Ovary (tissue), 9 donors: ENCODE results near the gene PTGES3L. TPM values are rescaled to one million over a fixed set of nuclear protein-coding genes. Genes with fewer than 3 reads are reported as not detected.

Source experiments
- polyA plus RNA-seq, 2 donors: library from polyadenylated mRNA; stranded (reverse); fragments of 200-250 nt in 1 of 2; fragments of 350-450 nt in 1 of 2; fragmentation: Illumina TruSeq in 1 of 2; extraction: RNeasy Lipid Tissue Mini Kit (QIAGEN cat#74804) in 1 of 2; gene quantifications; one replicate each; pipeline ENCODE4 v1.2.3, GENCODE V29; 2013 to 2014
- small RNA-seq: library from RNA; depleted of rRNA; stranded (forward); fragments of <200 nt; gene quantifications from one replicate; pipeline ENCODE3, GENCODE V24; 2016
- total RNA-seq, 7 donors: library from RNA; depleted of rRNA in 2 of 7; stranded (reverse); fragments of >200 nt in 2 of 7; fragmentation: NEBNext Ultra II Directional in 3 of 7; extraction: Animal tissue kit (Norgen Biotek cat#: 25700) in 3 of 7; gene quantifications; one replicate each; pipeline versions ENCODE4 v1.1.0 to v1.2.4, GENCODE V29; 2016 to 2023
- donor health status: DM: no; HTN: no; CAD: no; lungs with moderate emphysema.
- donor health status: DM: no; HTN: no; CAD: no.
- donor health status: Bipolar disorder and iron deficiency.
- donor health status: DM: yes; HTN: yes; CAD: no.
- donor health status: DM: no; HTN: no; CAD: no.
- donor health status: DM: yes; HTN: yes; CAD: no.

PTGES3L gene
- total and polyA plus RNA-seq, 9 donors, result 0.45 to 2.6 (median 0.66) TPM; not detected in 1

Small RNAs within 50 kb of the gene (small RNA-seq; reads per million reads assigned to genes)
- gene AARSD1 (not detected), gene RF00561 (not detected)

Other genes with a start within 250 kb of the PTGES3L start
- gene EZH1, start 235.0 kb downstream of the PTGES3L start, total RNA-seq, result 10 to 100 TPM; 32.9 to 83.4 (median 67.8) TPM
- gene EZH1, start 235.0 kb downstream of the PTGES3L start, polyA plus RNA-seq, result 10 to 100 TPM; 45.1 to 95.2 TPM
- 10 to 100 TPM in 6 of 7 donors, 1 to 10 TPM in 1; 4.4 to 53.7 (median 19.6) TPM for gene RAMP2, start 218.9 kb downstream of the PTGES3L start, total RNA-seq
- gene RAMP2, start 218.9 kb downstream of the PTGES3L start, polyA plus RNA-seq, result 10 to 100 TPM; 39.6 to 98.5 TPM
- gene VPS25, start 206.6 kb downstream of the PTGES3L start, total RNA-seq, result 10 to 100 TPM; 33.7 to 49.1 (median 35.8) TPM
- 10 to 100 TPM; 49.0 to 56.5 TPM for gene VPS25, start 206.6 kb downstream of the PTGES3L start, polyA plus RNA-seq
- gene WNK4, start 199.5 kb downstream of the PTGES3L start, total RNA-seq, result 10 to 100 TPM in 1 of 7 donors, 1 to 10 TPM in 6; 1.5 to 11.9 (median 3.4) TPM
- gene WNK4, start 199.5 kb downstream of the PTGES3L start, polyA plus RNA-seq, result 1 to 10 TPM; 1.1 to 1.5 TPM
- gene COA3, start 181.4 kb downstream of the PTGES3L start, total RNA-seq, result 10 to 100 TPM; 49.1 to 78.2 (median 62.9) TPM
- gene COA3, start 181.4 kb downstream of the PTGES3L start, polyA plus RNA-seq, result 10 to 100 TPM; 77.6 to 80.0 TPM
- gene CNTD1, start 181.2 kb downstream of the PTGES3L start, total RNA-seq, result under 1 TPM in 5 of 7 donors, not detected in 2; 0.30 to 0.79 (median 0.33) TPM
- gene CNTD1, start 181.2 kb downstream of the PTGES3L start, polyA plus RNA-seq, result under 1 TPM; 0.22 to 0.36 TPM
- 10 to 100 TPM; 47.5 to 75.3 (median 54.6) TPM for gene BECN1, start 155.8 kb downstream of the PTGES3L start, total RNA-seq
- gene BECN1, start 155.8 kb downstream of the PTGES3L start, polyA plus RNA-seq, result 10 to 100 TPM; 47.2 to 67.5 TPM
- gene PSME3, start 146.7 kb downstream of the PTGES3L start, total RNA-seq, result 10 to 100 TPM; 28.6 to 85.8 (median 61.9) TPM
- 100 to 1,000 TPM in 1 of 2 donors, 10 to 100 TPM in 1; 31.7 to 118 TPM for gene PSME3, start 146.7 kb downstream of the PTGES3L start, polyA plus RNA-seq
- gene AOC2, start 135.5 kb downstream of the PTGES3L start, total RNA-seq, result 1 to 10 TPM in 6 of 7 donors, under 1 TPM in 1; 0.72 to 1.9 (median 1.3) TPM
- gene AOC2, start 135.5 kb downstream of the PTGES3L start, polyA plus RNA-seq, result 1 to 10 TPM in 1 of 2 donors, under 1 TPM in 1; 0.40 to 6.3 TPM
- gene AOC3, start 128.9 kb downstream of the PTGES3L start, total RNA-seq, result 100 to 1,000 TPM in 1 of 7 donors, 10 to 100 TPM in 3, 1 to 10 TPM in 2, under 1 TPM in 1; 0.72 to 112 (median 12.4) TPM
- 100 to 1,000 TPM in 1 of 2 donors, 10 to 100 TPM in 1; 22.5 to 197 TPM for gene AOC3, start 128.9 kb downstream of the PTGES3L start, polyA plus RNA-seq
- gene G6PC1, start 79.3 kb downstream of the PTGES3L start, total RNA-seq, result 1 to 10 TPM in 1 of 7 donors, under 1 TPM in 1, not detected in 5; 0.69 to 1.7 TPM
- gene G6PC1, start 79.3 kb downstream of the PTGES3L start, polyA plus RNA-seq, result not detected
- gene AARSD1, start 15.6 kb downstream of the PTGES3L start, total RNA-seq, result 10 to 100 TPM; 17.8 to 51.4 (median 40.6) TPM
- 10 to 100 TPM; 49.7 to 50.1 TPM for gene AARSD1, start 15.6 kb downstream of the PTGES3L start, polyA plus RNA-seq
- gene RUNDC1, start 485 bp upstream of the PTGES3L start, total RNA-seq, result 10 to 100 TPM in 5 of 7 donors, 1 to 10 TPM in 2; 8.2 to 19.4 (median 13.3) TPM
- gene RUNDC1, start 485 bp upstream of the PTGES3L start, polyA plus RNA-seq, result 10 to 100 TPM in 1 of 2 donors, 1 to 10 TPM in 1; 6.1 to 12.1 TPM
- gene RPL27, start 18.3 kb upstream of the PTGES3L start, total RNA-seq, result 1,000 to 10,000 TPM; 1,130 to 2,473 (median 1,529) TPM
- 1,000 to 10,000 TPM; 3,204 to 5,312 TPM for gene RPL27, start 18.3 kb upstream of the PTGES3L start, polyA plus RNA-seq
- 10 to 100 TPM; 26.3 to 38.3 (median 29.7) TPM for gene IFI35, start 26.7 kb upstream of the PTGES3L start, total RNA-seq
- gene IFI35, start 26.7 kb upstream of the PTGES3L start, polyA plus RNA-seq, result 10 to 100 TPM; 13.0 to 39.7 TPM
- 100 to 1,000 TPM; 121 to 421 (median 356) TPM for gene VAT1, start 42.3 kb upstream of the PTGES3L start, total RNA-seq
- gene VAT1, start 42.3 kb upstream of the PTGES3L start, polyA plus RNA-seq, result 100 to 1,000 TPM; 217 to 251 TPM
- gene RND2, start 45.2 kb upstream of the PTGES3L start, total RNA-seq, result 10 to 100 TPM in 2 of 7 donors, 1 to 10 TPM in 5; 2.5 to 11.6 (median 6.8) TPM
- gene RND2, start 45.2 kb upstream of the PTGES3L start, polyA plus RNA-seq, result 1 to 10 TPM; 2.7 to 4.0 TPM
- 1 to 10 TPM; 2.5 to 5.4 (median 4.9) TPM for gene BRCA1, start 145.3 kb upstream of the PTGES3L start, total RNA-seq
- gene BRCA1, start 145.3 kb upstream of the PTGES3L start, polyA plus RNA-seq, result 1 to 10 TPM; 1.9 to 4.5 TPM
- gene NBR1, start 191.1 kb upstream of the PTGES3L start, total RNA-seq, result 10 to 100 TPM; 58.2 to 89.1 (median 78.6) TPM
- 100 to 1,000 TPM in 1 of 2 donors, 10 to 100 TPM in 1; 60.3 to 124 TPM for gene NBR1, start 191.1 kb upstream of the PTGES3L start, polyA plus RNA-seq
- 10 to 100 TPM in 5 of 7 donors, 1 to 10 TPM in 2; 1.5 to 23.4 (median 15.0) TPM for gene TMEM106A, start 231.8 kb upstream of the PTGES3L start, total RNA-seq
- 10 to 100 TPM in 1 of 2 donors, 1 to 10 TPM in 1; 5.6 to 11.4 TPM for gene TMEM106A, start 231.8 kb upstream of the PTGES3L start, polyA plus RNA-seq
- gene CCDC200, start 248.5 kb upstream of the PTGES3L start, total RNA-seq, result under 1 TPM in 4 of 7 donors, not detected in 3; 0.27 to 0.57 (median 0.34) TPM
- under 1 TPM in 1 of 2 donors, not detected in 1; 0.12 TPM for gene CCDC200, start 248.5 kb upstream of the PTGES3L start, polyA plus RNA-seq